Cardiac muscle cell (in vitro differentiated cells and primary cell): ENCODE results near the gene FAR2. TPM values are rescaled to one million over a fixed set of nuclear protein-coding genes. Genes with fewer than 3 reads are reported as not detected.

ENCODE experiments used
- DNase-seq, 2 donors: peaks; one replicate each; pipeline versions ENCODE4 v3.0.0 to v3.0.0-alpha.2; 2010 to 2017; ENCODE audit warnings: low read depth in 1 of 2, low spot score in 1 of 2
- H3K27ac ChIP-seq: fragments of 200-600 bp; sonication (generic); 2 replicates; pipeline ENCODE4 v1.5.1; 2016
- H3K27me3 ChIP-seq: fragments of 200-600 bp; sonication (generic); 2 replicates; pipeline ENCODE4 v1.6.0; 2016; ENCODE audit warnings: control low read depth
- H3K36me3 ChIP-seq: fragments of 200-600 bp; sonication (generic); 2 replicates; pipeline ENCODE4 v1.5.1; 2016; ENCODE audit warnings: control low read depth
- H3K4me1 ChIP-seq: fragments of 200-600 bp; sonication (generic); 2 replicates; pipeline ENCODE4 v1.8.1; 2017; ENCODE audit warnings: low read depth, mild to moderate bottlenecking, mixed run types
- H3K4me3 ChIP-seq: fragments of 200-600 bp; sonication (generic); 2 replicates; pipeline ENCODE4 v1.5.1; 2016; ENCODE audit warnings: mild to moderate bottlenecking
- H3K9me3 ChIP-seq: fragments of 200-600 bp; sonication (generic); 2 replicates; pipeline ENCODE4 v1.5.1; 2017; ENCODE audit warnings: low read depth, mild to moderate bottlenecking, control low read depth
- polyA plus RNA-seq: library from polyadenylated mRNA; unstranded; fragments of >200 nt; fragmentation: Nextera tagmentation; extraction: Ambion mirVana; gene quantifications from 2 replicates; pipeline ENCODE4 v1.2.1, GENCODE V29; 2016
- total RNA-seq: library from RNA; depleted of rRNA; stranded (reverse); fragments of >200 nt; gene quantifications from 2 replicates; pipeline ENCODE4 v1.2.3, GENCODE V29; 2016
- TF ChIP-seq, protein P1 (sequence below): IDR thresholded peaks from 2 replicates; pipeline ENCODE4 v1.5.1; 2012; ENCODE audit warnings: low read depth, mild to moderate bottlenecking, low read length

Gene FAR2
- total and polyA plus RNA-seq, 2 experiments from 2014 or later = 0.38 to 0.42 TPM

DNA sequence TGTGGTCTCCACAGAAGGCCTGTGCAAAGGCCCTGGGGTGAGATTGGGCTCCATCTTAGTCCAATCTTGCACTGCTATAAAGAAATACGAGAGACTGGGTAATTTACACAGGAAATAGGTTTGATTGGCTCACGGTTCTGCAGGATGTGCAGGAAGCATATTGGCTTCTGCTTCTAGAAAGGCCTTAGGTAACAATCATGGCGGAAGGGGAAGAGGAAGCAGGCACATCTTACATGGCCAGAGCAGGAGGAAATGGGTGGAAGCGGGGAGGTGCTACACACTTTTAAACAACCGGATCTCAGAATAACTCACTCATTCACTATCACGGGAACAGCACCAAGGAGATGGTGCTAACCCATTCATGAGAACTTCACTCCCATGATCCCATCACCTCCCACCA lies 55.4 kb downstream of the FAR2 start:
- no peak for DNase-seq
- Histone ChIP-seq H3K4me3 (no peak overlapping the region), H3K4me1 (no peaks in the 10 kb centered on the region), H3K9me3 (no peaks in the 10 kb centered on the region), H3K27ac (no peak overlapping the region), H3K36me3 (no peaks in the 10 kb centered on the region), H3K27me3 (no peaks in the 10 kb centered on the region)
- TF ChIP-seq, protein P1, sequence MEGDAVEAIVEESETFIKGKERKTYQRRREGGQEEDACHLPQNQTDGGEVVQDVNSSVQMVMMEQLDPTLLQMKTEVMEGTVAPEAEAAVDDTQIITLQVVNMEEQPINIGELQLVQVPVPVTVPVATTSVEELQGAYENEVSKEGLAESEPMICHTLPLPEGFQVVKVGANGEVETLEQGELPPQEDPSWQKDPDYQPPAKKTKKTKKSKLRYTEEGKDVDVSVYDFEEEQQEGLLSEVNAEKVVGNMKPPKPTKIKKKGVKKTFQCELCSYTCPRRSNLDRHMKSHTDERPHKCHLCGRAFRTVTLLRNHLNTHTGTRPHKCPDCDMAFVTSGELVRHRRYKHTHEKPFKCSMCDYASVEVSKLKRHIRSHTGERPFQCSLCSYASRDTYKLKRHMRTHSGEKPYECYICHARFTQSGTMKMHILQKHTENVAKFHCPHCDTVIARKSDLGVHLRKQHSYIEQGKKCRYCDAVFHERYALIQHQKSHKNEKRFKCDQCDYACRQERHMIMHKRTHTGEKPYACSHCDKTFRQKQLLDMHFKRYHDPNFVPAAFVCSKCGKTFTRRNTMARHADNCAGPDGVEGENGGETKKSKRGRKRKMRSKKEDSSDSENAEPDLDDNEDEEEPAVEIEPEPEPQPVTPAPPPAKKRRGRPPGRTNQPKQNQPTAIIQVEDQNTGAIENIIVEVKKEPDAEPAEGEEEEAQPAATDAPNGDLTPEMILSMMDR = no peak

DNA sequence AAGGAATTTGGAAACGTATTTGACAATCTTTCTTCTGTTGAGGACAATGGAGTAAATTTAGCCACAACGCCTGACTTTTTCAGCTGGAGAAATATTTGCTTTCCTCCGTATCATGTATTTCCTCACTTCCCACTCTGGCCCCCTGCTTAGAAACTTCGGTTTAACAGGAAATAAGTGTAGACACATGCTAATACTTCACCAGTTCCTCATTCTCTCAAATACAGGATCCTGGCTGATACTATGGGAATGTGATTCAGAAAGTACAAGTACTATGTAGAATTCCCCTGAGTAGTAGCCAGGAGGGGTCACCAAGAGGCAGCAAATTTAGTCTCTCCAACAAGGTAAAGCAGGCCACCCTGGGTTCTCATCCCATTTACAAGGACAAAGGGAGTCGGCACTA lies 58.0 kb downstream of the FAR2 start:
- H3K9me3 ChIP-seq = no peaks in the 10 kb centered on the region
- no peaks in the 10 kb centered on the region for H3K4me1 ChIP-seq
- H3K4me3 ChIP-seq = no peak overlapping the region
- H3K27me3 ChIP-seq = no peaks in the 10 kb centered on the region
- peak in 1 of 2 donors; percentile 83 for DNase-seq
- TF ChIP-seq, protein P1 = no peak
- no peak overlapping the region for H3K27ac ChIP-seq
- no peaks in the 10 kb centered on the region for H3K36me3 ChIP-seq

DNA sequence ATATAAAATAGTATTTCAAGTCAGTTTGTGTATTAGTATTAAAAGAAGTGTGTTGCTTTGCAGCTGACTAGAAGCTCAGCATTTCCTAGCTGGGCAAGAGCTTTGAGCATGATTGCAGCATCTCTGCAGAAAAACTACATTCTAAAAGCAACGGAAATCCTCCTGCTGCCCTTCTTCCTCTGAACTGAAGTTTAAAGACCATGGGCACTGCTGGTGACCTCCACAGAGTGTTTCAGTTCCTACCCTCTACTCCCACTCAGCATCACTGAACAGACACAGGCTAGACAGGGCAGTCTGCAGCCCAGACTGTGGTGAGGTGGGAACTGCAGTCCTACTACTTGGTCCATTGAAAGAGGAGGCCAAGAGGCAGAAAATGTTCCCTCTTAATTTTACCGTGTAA lies 59.0 kb downstream of the FAR2 start:
- H3K4me3 ChIP-seq = no peak overlapping the region
- H3K9me3 ChIP-seq = no peaks in the 10 kb centered on the region
- no peaks in the 10 kb centered on the region for H3K36me3 ChIP-seq
- TF ChIP-seq, protein P1 = no peak
- DNase-seq = no peak
- H3K4me1 ChIP-seq = no peaks in the 10 kb centered on the region
- no peaks in the 10 kb centered on the region for H3K27me3 ChIP-seq
- no peak overlapping the region for H3K27ac ChIP-seq

DNA sequence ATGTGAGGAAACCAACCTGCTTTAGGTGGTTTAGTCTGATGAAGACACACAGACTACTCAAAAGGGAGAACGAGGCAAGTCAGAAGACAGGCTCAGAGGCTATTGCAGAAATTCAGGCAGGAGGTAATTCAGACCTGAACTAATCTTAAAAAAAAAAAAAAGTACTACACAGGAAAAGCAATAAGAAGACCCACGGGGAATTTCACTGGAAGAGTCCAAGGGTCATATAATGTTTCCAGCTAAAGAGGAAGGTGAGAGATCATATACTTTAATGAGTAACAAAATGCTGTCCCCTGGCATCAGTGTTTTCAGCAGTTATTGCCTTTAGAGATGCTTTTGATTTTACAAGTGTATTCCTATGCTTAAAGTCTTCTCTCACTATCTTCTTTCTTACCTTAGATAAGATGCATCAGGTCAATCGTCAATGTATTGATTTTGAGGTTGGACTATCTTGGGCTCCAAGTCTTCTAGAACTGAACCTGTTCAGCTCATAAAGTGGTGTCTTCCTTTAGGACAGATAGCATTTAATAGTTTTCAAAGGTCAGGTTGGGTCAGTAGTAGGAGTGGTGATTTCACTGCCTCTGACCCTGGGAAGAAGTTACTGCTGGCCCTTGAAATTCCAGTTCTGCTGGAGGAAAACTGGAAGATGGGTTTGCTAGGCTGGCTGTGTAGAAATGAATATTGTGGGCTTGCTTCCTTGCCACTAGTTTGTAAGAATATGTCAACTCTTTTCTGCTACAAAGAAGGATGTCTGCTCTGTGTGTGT lies 60.0 kb downstream of the FAR2 start:
- Histone ChIP-seq H3K4me3 (no peak overlapping the region), H3K36me3 (no peaks in the 10 kb centered on the region), H3K4me1 (no peaks in the 10 kb centered on the region), H3K27me3 (no peaks in the 10 kb centered on the region), H3K9me3 (no peaks in the 10 kb centered on the region), H3K27ac (no peak overlapping the region)
- DNase-seq = no peak
- TF ChIP-seq, protein P1 = no peak

DNA sequence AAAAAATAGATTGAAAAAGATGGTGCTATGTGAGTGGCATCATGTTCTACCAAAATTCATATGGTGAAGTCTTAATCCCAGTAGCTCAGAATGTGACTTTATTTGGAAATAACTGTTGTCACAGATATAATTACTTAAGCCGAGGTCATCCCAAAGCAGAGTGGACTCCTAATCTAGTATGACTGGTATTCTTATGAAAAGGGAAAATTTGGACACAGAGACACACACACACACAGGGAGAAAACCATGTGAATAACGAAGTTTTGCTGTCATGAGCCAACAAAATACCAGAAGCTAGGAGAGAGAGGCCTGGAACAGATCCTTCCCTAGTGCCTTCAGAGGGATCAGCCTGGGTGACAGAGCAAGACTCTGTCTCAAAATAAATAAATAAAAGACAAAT lies 62.6 kb downstream of the FAR2 start:
- Histone ChIP-seq H3K4me3 (no peak overlapping the region), H3K27me3 (no peaks in the 10 kb centered on the region), H3K36me3 (no peaks in the 10 kb centered on the region), H3K9me3 (no peaks in the 10 kb centered on the region), H3K4me1 (no peaks in the 10 kb centered on the region), H3K27ac (no peak overlapping the region)
- no peak for DNase-seq
- TF ChIP-seq, protein P1 = no peak
